Measurements from ENCODE around the gene SCPEP1.

Gene SCPEP1, protein sequence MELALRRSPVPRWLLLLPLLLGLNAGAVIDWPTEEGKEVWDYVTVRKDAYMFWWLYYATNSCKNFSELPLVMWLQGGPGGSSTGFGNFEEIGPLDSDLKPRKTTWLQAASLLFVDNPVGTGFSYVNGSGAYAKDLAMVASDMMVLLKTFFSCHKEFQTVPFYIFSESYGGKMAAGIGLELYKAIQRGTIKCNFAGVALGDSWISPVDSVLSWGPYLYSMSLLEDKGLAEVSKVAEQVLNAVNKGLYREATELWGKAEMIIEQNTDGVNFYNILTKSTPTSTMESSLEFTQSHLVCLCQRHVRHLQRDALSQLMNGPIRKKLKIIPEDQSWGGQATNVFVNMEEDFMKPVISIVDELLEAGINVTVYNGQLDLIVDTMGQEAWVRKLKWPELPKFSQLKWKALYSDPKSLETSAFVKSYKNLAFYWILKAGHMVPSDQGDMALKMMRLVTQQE

DNA sequence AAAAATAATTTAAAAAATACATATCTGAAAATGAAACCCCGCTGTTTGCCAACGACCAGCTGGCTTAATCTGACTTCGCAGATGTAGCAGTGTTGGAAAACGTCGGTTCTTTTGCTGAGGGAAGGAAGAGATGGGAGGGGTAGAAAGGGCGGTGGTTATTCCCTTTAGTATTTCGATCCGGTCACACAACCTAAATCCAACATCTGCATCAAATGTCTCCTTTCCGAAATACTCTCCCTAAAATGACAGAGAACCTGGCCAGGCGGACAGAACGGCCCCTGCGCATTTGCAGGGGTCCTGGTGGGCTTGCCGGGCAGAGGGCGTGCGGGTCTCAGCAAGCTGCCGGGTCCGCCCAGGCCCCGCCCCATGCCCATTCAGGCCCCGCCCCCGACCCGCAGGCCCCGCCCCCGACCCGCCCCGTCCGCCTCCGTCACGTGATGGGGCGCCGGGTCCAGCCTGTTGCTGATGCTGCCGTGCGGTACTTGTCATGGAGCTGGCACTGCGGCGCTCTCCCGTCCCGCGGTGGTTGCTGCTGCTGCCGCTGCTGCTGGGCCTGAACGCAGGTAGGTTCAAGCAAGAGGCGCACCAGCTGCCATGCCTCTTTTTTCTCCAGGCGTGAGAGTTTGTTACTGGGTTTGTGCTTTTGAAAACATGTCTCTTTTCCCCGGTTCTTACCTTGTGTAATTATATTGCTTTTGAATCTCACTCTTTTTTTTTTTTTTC, at the start of gene SCPEP1:
Gene SCPEP1 (plus strand): TSS at position 459 of the 723 bp plus-strand sequence. CDS start 29 bp downstream, at position 488.
- TF ChIP-seq, protein P1, sequence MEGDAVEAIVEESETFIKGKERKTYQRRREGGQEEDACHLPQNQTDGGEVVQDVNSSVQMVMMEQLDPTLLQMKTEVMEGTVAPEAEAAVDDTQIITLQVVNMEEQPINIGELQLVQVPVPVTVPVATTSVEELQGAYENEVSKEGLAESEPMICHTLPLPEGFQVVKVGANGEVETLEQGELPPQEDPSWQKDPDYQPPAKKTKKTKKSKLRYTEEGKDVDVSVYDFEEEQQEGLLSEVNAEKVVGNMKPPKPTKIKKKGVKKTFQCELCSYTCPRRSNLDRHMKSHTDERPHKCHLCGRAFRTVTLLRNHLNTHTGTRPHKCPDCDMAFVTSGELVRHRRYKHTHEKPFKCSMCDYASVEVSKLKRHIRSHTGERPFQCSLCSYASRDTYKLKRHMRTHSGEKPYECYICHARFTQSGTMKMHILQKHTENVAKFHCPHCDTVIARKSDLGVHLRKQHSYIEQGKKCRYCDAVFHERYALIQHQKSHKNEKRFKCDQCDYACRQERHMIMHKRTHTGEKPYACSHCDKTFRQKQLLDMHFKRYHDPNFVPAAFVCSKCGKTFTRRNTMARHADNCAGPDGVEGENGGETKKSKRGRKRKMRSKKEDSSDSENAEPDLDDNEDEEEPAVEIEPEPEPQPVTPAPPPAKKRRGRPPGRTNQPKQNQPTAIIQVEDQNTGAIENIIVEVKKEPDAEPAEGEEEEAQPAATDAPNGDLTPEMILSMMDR (IDR thresholded peaks at IDR 0.05), result no peak
- Histone ChIP-seq H3K27ac (peak within 1 kb of the TSS; percentile 70 to 75), H3K4me3 (peak within 1 kb of the TSS; percentile 81)
- DNase-seq (ENCODE audit: low spot score), result peak; percentile 94

DNA sequence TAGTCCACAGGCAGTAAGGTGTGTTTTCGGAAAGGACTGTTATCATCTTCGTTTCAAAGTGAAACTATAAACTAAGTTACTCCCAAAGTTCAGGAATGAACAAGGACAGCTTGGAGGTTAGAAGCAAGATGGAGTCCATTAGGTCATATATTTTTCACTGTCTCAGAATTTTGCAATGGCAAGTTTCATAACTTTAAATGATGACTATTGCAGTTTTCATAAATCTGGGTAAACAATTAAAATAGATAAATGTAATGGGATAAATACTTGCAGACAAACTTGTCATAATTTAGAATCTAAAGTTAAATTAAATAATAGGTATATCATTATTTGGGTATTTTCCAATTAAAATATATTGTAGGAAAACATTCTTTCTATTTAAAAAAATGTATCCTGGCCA, 49.3 kb upstream of the SCPEP1 start:
- Histone ChIP-seq H3K4me3 (no peak overlapping the region), H3K27ac (no peak overlapping the region)
- no peak for DNase-seq (ENCODE audit: low spot score)
- TF ChIP-seq, protein P1 (IDR thresholded peaks at IDR 0.05), result no peak

DNA sequence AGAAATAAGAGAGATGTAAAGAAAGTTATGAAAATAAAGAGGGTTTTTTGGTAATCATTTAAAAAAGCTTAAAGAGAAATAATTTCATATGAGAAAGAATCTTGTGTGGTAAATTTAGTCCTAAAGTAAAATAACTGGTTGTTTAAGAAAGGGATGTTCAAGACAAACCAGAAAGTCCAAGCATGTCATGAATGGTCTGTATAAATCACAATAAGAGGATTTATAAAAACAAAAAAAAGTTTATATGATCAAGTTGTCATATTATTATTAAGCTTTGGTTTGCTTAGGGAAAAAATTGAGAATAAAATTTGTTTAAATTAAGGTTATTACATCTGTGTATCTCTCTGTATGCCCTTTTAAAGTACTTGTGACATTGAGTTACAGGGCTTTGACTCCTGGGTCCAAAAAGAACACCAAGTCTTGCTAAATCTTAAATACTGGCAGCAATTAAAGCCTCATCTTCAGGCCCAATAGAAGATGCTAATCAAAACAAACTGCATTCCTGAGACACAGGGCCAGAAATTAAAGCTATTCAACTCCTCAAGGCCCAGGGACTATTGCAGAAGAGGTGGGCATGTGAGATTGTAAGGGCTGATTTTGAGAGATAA, 48.5 kb upstream of the SCPEP1 start:
- no peak overlapping the region for H3K27ac ChIP-seq
- no peak for DNase-seq (ENCODE audit: low spot score)
- TF ChIP-seq, protein P1 (IDR thresholded peaks at IDR 0.05), result no peak
- no peak overlapping the region for H3K4me3 ChIP-seq

DNA sequence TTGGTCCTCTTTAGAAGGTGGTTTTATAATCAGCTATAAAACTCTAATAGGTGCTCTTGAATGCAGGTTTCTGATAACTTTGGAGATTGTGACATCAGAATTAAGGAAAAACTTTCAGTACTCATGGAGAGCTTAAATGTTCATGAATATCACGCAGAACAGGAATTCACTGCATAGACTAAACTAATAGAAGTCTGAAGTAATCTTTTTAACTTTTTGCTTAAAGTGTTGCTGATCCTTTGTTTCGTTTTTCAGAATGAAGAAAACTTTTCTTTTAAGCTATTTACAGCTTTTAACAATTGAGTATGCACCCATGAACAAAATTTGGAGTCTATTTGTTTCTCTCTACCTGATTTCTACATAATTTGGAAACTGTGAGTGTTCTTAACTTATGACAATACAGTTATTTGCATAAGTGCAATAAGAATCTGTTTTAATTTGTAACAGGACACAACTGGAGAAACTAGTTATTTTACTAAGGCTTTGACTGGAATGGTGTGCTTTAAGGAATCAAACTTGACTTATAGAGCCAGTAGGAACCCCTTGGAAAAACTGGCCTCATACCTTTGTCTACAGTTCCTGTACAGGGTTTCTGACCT, 47.1 kb upstream of the SCPEP1 start:
- H3K27ac ChIP-seq, result no peak overlapping the region
- TF ChIP-seq, protein P1 (IDR thresholded peaks at IDR 0.05), result no peak
- H3K4me3 ChIP-seq, result no peak overlapping the region
- no peak for DNase-seq (ENCODE audit: low spot score)

DNA sequence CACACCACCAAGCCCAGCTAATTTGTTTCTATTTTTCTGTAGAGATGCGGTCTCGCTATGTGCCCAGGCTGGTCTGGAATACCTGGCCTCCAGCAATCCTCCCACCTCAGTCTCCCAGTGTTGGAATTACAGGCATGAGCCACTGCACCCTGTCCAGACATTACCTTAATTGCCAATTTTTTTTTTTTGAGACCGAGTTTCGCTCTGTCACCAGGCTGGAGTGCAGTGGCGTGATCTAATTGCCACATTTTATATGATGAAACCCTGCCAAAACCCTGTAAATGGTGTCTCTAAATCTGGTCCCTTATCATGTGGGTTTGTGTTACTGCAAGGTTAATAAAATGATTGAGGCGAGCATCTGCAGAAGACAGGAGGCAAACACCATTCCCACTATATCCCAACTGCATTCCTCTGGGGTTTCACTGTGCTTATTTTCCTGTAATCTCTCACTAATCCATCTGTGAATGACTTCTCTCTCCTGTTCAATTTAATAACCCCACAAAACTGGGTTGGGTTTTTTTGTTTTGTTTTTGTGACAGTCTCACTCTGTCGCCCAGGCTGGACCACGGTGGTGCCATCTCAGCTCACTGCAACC, 44.7 kb upstream of the SCPEP1 start:
- TF ChIP-seq, protein P1 (IDR thresholded peaks at IDR 0.05), result no peak
- Histone ChIP-seq H3K4me3 (no peak overlapping the region), H3K27ac (no peak overlapping the region)
- DNase-seq (ENCODE audit: low spot score), result no peak

DNA sequence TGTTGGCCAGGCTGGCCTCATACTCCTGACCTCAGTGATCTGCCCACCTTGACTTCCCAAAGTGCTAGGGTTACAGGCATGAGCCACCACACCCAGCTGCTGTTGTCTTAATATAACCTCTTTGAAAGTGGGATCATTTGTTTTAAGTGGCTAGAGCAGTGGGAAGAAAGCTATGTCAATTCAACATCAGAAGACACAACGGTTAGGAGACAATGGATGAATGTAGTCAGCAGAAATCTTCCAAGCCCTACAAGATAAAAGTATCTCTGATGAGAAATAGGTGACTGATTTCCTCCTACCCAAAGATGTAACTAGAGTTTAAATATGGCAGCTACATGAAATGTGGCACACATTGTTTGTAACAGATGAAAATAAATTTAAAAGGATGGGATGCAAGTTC, 44.1 kb upstream of the SCPEP1 start:
- Histone ChIP-seq H3K27ac (no peak overlapping the region), H3K4me3 (no peak overlapping the region)
- no peak for DNase-seq (ENCODE audit: low spot score)
- TF ChIP-seq, protein P1 (IDR thresholded peaks at IDR 0.05), result no peak

Data from coronary artery (tissue), 2 donors.